T47D (cell line): ENCODE data around the gene MAP6D1.

Source experiments
- DNase-seq, 2 experiments: peaks; one replicate each; pipeline versions ENCODE4 v3.0.0 to v3.0.0-alpha.2; 2011 to 2012; ENCODE audit warnings: low read depth in 1 of 2, low spot score in 1 of 2
- JUND ChIP-seq: IDR thresholded peaks from 2 replicates; pipeline ENCODE4 v1.6.1; 2012; ENCODE audit warnings: low read depth
- in situ Hi-C: cut with HindIII; loops from 2 replicates; pipeline ENCODE4 v1.10.0; 2016; ENCODE audit warnings: low sequenced_read_pairs, low pct_unique_long_range_greater_than_20kb

Gene MAP6D1

GRCh38 chr3:183837390-183837789, 12.0 kb upstream of the MAP6D1 start:
- no peak for DNase-seq
- in situ Hi-C loops: no loop called here
- TF ChIP-seq JUND: no peak

GRCh38 chr3:183833516-183833915, 8.1 kb upstream of the MAP6D1 start:
- no peak for DNase-seq
- TF ChIP-seq JUND: no peak
- in situ Hi-C loops: no loop called here

GRCh38 chr3:183830187-183830586, 4.8 kb upstream of the MAP6D1 start:
- DNase-seq: no peak
- in situ Hi-C loops: no loop called here
- TF ChIP-seq JUND: no peak

- TF ChIP-seq JUND: no peak
- no peak for DNase-seq
- in situ Hi-C loops: no loop called here
Observed at GRCh38 chr3:183829466-183829865, 4.1 kb upstream of the MAP6D1 start.

GRCh38 chr3:183828538-183828870, 3.1 kb upstream of the MAP6D1 start:
- in situ Hi-C loops: no loop called here
- no peak for TF ChIP-seq JUND
- DNase-seq: no peak

GRCh38 chr3:183827809-183828537, 2.6 kb upstream of the MAP6D1 start:
- TF ChIP-seq JUND: no peak
- in situ Hi-C loops: no loop called here
- DNase-seq: no peak

- peak; percentile 57 to 95 for DNase-seq
Observed at GRCh38 chr3:183826448-183827250, 1.3 kb upstream of the MAP6D1 start.

GRCh38 chr3:183824761-183825455, 469 bp downstream of the MAP6D1 start:
- in situ Hi-C loops: no loop called here
- no peak for TF ChIP-seq JUND
- DNase-seq: peak; percentile 50 to 72

More at GRCh38 chr3:183826448-183827250, 1.3 kb upstream of the MAP6D1 start:
- in situ Hi-C loops: no loop called here
- no peak for TF ChIP-seq JUND

GRCh38 chr3:183823963-183824362, 1.4 kb downstream of the MAP6D1 start:
- peak; percentile 70 to 86 for DNase-seq
- in situ Hi-C loops: no loop called here
- no peak for TF ChIP-seq JUND

- in situ Hi-C loops: no loop called here
- no peak for DNase-seq
- no peak for TF ChIP-seq JUND
Observed at GRCh38 chr3:183822631-183823030, 2.7 kb downstream of the MAP6D1 start.

GRCh38 chr3:183819831-183820230, 5.5 kb downstream of the MAP6D1 start:
- peak in 1 of 2 experiments; percentile 83 for DNase-seq
- in situ Hi-C loops: no loop called here
- TF ChIP-seq JUND: no peak

- in situ Hi-C loops: no loop called here
- no peak for DNase-seq
- TF ChIP-seq JUND: no peak
Observed at GRCh38 chr3:183818706-183819624, 6.4 kb downstream of the MAP6D1 start.
